GM23338 (cell line): Measurements from ENCODE around the gene RBPMS2. TPM values are rescaled to one million over a fixed set of nuclear protein-coding genes. Genes with fewer than 3 reads are reported as not detected.
A peak's percentile ranks its signal among the peaks of the same experiment; 100 is the strongest.

Experiments used
- ZNF331 ChIP-seq: fragments of 250-450 bp; sonication (Bioruptor Pico); IDR thresholded peaks from 2 replicates; pipeline ENCODE4 v1.5.0; 2020; ENCODE audit warnings: low read depth, mild to moderate bottlenecking, moderate library complexity
- polyA plus RNA-seq: library from polyadenylated mRNA; unstranded; fragments of >200 nt; fragmentation: Nextera tagmentation; extraction: Ambion mirVana; gene quantifications from 2 replicates; pipeline ENCODE4 v1.2.1, GENCODE V29; 2016
- total RNA-seq: library from RNA; depleted of rRNA; stranded (reverse); fragments of >200 nt; shearing (Covaris generic); gene quantifications from 2 replicates; pipeline ENCODE4 v1.2.3, GENCODE V29; 2014
- TF ChIP-seq, protein P1 (sequence below): IDR thresholded peaks from 2 replicates; pipeline ENCODE4 v1.6.1; 2016; ENCODE audit warnings: antibody characterized with exemption
- TF ChIP-seq, protein P2 (sequence below): fragments of 250-450 bp; sonication (Bioruptor Pico); IDR thresholded peaks from 2 replicates; pipeline ENCODE4 v1.5.0; 2020; ENCODE audit warnings: mild to moderate bottlenecking, moderate library complexity
- TF ChIP-seq, protein P3 (sequence below), 2 experiments: fragments of 200-600 bp in 1 of 2; sonication (generic) in 1 of 2; conservative IDR thresholded peaks; 2 replicates each; pipeline versions ENCODE4 v1.5.1 to v1.6.1; 2016 to 2017; ENCODE audit warnings: antibody characterized with exemption in 2 of 2, low read depth in 2 of 2, mild to moderate bottlenecking in 2 of 2, moderate library complexity in 1 of 2

Gene RBPMS2
- total and polyA plus RNA-seq, 2 experiments from 2014 or later = 53.3 to 171 TPM

DNA sequence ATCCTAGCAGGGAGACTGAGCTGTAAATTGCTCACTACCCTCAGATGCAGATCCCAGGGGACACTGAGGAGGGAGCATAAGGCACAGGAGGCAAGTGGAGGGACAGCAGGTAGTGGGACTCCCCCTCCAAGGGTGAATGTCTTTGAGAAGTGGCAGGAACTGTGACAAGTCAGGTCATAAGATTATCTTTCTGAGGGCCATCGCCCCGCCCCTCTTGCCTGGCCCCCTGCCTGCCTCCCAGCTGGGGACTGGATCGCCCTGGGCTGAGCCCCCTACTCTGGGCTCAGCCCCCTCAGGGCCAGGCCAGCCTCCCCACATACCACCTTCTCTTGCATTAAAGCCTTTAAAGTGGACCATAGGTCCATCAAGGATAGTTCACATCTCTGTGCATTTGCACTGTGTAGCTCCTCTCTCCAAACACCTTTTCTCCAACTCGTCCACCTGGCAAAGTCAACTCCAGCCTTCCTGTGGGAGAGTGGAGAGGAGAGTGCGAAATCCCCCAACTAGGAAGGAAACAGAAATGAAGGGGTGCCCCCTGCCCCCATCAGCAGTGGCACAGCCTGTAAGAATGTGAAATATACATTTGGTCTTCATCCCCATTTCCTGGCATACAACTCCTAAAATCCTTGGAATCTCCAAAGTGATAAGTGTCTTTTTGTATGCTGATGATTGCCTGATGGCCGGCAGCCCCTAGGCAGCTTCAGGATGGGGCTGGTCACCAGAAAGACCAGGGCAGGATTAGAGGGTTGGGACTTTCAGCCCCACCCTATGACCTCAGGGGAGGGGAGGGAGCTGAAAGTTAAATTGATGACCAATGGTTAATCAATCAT, 35.3 kb upstream of the RBPMS2 start (continued):
- TF ChIP-seq, protein P1, sequence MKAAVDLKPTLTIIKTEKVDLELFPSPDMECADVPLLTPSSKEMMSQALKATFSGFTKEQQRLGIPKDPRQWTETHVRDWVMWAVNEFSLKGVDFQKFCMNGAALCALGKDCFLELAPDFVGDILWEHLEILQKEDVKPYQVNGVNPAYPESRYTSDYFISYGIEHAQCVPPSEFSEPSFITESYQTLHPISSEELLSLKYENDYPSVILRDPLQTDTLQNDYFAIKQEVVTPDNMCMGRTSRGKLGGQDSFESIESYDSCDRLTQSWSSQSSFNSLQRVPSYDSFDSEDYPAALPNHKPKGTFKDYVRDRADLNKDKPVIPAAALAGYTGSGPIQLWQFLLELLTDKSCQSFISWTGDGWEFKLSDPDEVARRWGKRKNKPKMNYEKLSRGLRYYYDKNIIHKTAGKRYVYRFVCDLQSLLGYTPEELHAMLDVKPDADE = peak; percentile 65
- TF ChIP-seq, protein P2, sequence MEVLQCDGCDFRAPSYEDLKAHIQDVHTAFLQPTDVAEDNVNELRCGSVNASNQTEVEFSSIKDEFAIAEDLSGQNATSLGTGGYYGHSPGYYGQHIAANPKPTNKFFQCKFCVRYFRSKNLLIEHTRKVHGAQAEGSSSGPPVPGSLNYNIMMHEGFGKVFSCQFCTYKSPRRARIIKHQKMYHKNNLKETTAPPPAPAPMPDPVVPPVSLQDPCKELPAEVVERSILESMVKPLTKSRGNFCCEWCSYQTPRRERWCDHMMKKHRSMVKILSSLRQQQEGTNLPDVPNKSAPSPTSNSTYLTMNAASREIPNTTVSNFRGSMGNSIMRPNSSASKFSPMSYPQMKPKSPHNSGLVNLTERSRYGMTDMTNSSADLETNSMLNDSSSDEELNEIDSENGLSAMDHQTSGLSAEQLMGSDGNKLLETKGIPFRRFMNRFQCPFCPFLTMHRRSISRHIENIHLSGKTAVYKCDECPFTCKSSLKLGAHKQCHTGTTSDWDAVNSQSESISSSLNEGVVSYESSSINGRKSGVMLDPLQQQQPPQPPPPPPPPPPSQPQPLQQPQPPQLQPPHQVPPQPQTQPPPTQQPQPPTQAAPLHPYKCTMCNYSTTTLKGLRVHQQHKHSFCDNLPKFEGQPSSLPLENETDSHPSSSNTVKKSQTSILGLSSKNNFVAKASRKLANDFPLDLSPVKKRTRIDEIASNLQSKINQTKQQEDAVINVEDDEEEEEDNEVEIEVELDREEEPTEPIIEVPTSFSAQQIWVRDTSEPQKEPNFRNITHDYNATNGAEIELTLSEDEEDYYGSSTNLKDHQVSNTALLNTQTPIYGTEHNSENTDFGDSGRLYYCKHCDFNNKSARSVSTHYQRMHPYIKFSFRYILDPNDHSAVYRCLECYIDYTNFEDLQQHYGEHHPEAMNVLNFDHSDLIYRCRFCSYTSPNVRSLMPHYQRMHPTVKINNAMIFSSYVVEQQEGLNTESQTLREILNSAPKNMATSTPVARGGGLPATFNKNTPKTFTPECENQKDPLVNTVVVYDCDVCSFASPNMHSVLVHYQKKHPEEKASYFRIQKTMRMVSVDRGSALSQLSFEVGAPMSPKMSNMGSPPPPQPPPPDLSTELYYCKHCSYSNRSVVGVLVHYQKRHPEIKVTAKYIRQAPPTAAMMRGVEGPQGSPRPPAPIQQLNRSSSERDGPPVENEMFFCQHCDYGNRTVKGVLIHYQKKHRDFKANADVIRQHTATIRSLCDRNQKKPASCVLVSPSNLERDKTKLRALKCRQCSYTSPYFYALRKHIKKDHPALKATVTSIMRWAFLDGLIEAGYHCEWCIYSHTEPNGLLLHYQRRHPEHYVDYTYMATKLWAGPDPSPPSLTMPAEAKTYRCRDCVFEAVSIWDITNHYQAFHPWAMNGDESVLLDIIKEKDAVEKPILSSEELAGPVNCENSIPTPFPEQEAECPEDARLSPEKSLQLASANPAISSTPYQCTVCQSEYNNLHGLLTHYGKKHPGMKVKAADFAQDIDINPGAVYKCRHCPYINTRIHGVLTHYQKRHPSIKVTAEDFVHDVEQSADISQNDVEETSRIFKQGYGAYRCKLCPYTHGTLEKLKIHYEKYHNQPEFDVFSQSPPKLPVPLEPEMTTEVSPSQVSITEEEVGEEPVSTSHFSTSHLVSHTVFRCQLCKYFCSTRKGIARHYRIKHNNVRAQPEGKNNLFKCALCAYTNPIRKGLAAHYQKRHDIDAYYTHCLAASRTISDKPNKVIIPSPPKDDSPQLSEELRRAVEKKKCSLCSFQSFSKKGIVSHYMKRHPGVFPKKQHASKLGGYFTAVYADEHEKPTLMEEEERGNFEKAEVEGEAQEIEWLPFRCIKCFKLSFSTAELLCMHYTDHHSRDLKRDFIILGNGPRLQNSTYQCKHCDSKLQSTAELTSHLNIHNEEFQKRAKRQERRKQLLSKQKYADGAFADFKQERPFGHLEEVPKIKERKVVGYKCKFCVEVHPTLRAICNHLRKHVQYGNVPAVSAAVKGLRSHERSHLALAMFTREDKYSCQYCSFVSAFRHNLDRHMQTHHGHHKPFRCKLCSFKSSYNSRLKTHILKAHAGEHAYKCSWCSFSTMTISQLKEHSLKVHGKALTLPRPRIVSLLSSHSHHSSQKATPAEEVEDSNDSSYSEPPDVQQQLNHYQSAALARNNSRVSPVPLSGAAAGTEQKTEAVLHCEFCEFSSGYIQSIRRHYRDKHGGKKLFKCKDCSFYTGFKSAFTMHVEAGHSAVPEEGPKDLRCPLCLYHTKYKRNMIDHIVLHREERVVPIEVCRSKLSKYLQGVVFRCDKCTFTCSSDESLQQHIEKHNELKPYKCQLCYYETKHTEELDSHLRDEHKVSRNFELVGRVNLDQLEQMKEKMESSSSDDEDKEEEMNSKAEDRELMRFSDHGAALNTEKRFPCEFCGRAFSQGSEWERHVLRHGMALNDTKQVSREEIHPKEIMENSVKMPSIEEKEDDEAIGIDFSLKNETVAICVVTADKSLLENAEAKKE (CRISPR knock-in tag) = 0 out of 2 replicates have a peak, but pooled peaks have one; percentile 6
- no peak for TF ChIP-seq ZNF331 (CRISPR knock-in tag)
- TF ChIP-seq, protein P3, sequence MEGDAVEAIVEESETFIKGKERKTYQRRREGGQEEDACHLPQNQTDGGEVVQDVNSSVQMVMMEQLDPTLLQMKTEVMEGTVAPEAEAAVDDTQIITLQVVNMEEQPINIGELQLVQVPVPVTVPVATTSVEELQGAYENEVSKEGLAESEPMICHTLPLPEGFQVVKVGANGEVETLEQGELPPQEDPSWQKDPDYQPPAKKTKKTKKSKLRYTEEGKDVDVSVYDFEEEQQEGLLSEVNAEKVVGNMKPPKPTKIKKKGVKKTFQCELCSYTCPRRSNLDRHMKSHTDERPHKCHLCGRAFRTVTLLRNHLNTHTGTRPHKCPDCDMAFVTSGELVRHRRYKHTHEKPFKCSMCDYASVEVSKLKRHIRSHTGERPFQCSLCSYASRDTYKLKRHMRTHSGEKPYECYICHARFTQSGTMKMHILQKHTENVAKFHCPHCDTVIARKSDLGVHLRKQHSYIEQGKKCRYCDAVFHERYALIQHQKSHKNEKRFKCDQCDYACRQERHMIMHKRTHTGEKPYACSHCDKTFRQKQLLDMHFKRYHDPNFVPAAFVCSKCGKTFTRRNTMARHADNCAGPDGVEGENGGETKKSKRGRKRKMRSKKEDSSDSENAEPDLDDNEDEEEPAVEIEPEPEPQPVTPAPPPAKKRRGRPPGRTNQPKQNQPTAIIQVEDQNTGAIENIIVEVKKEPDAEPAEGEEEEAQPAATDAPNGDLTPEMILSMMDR (conservative IDR thresholded peaks at IDR 0.05; ENCODE audit: low read depth in 2 of 2) = no peak
